Kidney (tissue), 14 donors: ENCODE data around the gene HOXB6. TPM values are rescaled to one million over a fixed set of nuclear protein-coding genes. Genes with fewer than 3 reads are reported as not detected.
A peak's percentile ranks its signal among the peaks of the same experiment; 100 is the strongest.

ENCODE experiments used
- DNase-seq, 5 donors: peaks; one replicate each; pipeline ENCODE4 v3.0.0-alpha.2; 2013 to 2020
- FAIRE-seq: peaks from 2 replicates; lab custom pipeline; 2012; peaks lifted over from hg19 to GRCh38; lab: Jason Lieb, UNC
- H3K27ac ChIP-seq, 2 donors: one replicate each; pipeline ENCODE4 v1.7.0; 2013; ENCODE audit warnings: low read depth in 2 of 2, low read length in 2 of 2, inconsistent platforms in 1 of 2
- H3K27me3 ChIP-seq: one replicate; pipeline ENCODE4 v1.7.1; 2013; ENCODE audit warnings: low read length, inconsistent platforms; ENCODE audit not compliant: control insufficient read depth, insufficient read depth
- H3K36me3 ChIP-seq, 3 donors: one replicate each; pipeline versions ENCODE4 v1.7.0 to v1.7.1; 2013; ENCODE audit warnings: low read length in 3 of 3, control low read depth in 1 of 3, inconsistent platforms in 1 of 3; ENCODE audit not compliant: insufficient read depth in 3 of 3, control insufficient read depth in 2 of 3
- H3K4me1 ChIP-seq, 3 donors: one replicate each; pipeline versions ENCODE4 v1.7.0 to v1.7.1; 2013; ENCODE audit warnings: low read length in 3 of 3, inconsistent platforms in 1 of 3, low read depth in 1 of 3; ENCODE audit not compliant: control insufficient read depth in 2 of 3, insufficient read depth in 2 of 3
- H3K4me3 ChIP-seq, 3 donors: one replicate each; pipeline versions ENCODE4 v1.7.0 to v1.8.1; 2013; ENCODE audit warnings: low read length in 3 of 3, control low read depth in 1 of 3, inconsistent platforms in 1 of 3
- H3K9ac ChIP-seq, 3 donors: one replicate each; pipeline versions ENCODE4 v1.7.0 to v1.7.1; 2013; ENCODE audit warnings: low read length in 3 of 3, control low read depth in 1 of 3, inconsistent platforms in 1 of 3
- H3K9me3 ChIP-seq, 3 donors: one replicate each; pipeline versions ENCODE4 v1.7.0 to v1.7.1; 2013; ENCODE audit warnings: low read length in 3 of 3, control low read depth in 1 of 3, inconsistent platforms in 1 of 3; ENCODE audit not compliant: control insufficient read depth in 2 of 3, insufficient read depth in 1 of 3
- CTCF ChIP-seq: IDR thresholded peaks from 3 replicates; pipeline ENCODE4 v1.5.1; 2012; ENCODE audit warnings: mild to moderate bottlenecking, moderate library complexity, borderline replicate concordance; ENCODE audit not compliant: insufficient read depth; ENCODE audit errors: extremely low read depth
- intact Hi-C: fragments of 100-400 bp; cut with DNase I; formaldehyde crosslinking; loops from one replicate; pipeline ENCODE4 v1.11.1; 2022
- polyA plus RNA-seq: library from polyadenylated mRNA; stranded (reverse); fragments of 350-450 nt; fragmentation: Illumina TruSeq; extraction: RNeasy Lipid Tissue Mini Kit (QIAGEN cat#74804); gene quantifications from one replicate; pipeline ENCODE4 v1.2.3, GENCODE V29; 2014; ENCODE audit warnings: low read depth, low replicate concordance; ENCODE audit not compliant: insufficient read depth
- total RNA-seq: library from RNA; stranded (reverse); fragmentation: NEBNext Ultra II Directional; extraction: Animal tissue kit (Norgen Biotek cat#: 25700); gene quantifications from one replicate; pipeline ENCODE4 v1.2.1, GENCODE V29; 2021
- donor health status: control.
- donor health status: control.
- donor health status: control.
- donor health status: control.
- donor health status: control.
- donor health status: DM: yes; HTN: yes; CAD: no.
- donor health status: Normal renal cell carcinoma (clear cell type).

The HOXB6 gene
- total and polyA plus RNA-seq, 2 donors from 2014 or later: 44.0 to 90.2 TPM

GRCh38 chr17:48618256-48618896 is 13.6 kb upstream of the HOXB6 start:
- intact Hi-C loops: no loop called here
- FAIRE-seq: peak; percentile 97

GRCh38 chr17:48617471-48618255 is 12.9 kb upstream of the HOXB6 start:
- H3K36me3 ChIP-seq: no peaks in the 10 kb centered on the region
- peak overlapping the region; percentile 12 to 95 (median 27) for H3K9ac ChIP-seq
- H3K4me1 ChIP-seq: peaks cover 0 to 9% (median 0%) of the 10 kb centered on the region in 3 donors
- H3K27ac ChIP-seq: peak overlapping the region; percentile 92 to 97
- peak in 3 of 5 donors; percentile 48 to 68 (median 64) for DNase-seq
- no peak for TF ChIP-seq CTCF
- FAIRE-seq: no peak
- no peaks in the 10 kb centered on the region for H3K9me3 ChIP-seq
- peaks cover 31% of the 10 kb centered on the region for H3K27me3 ChIP-seq
- H3K4me3 ChIP-seq: peak overlapping the region; percentile 28 to 85 (median 32)
- intact Hi-C loops: no loop called here

More at GRCh38 chr17:48618256-48618896, 13.6 kb upstream of the HOXB6 start:
- peak overlapping the region; percentile 75 to 89 for H3K27ac ChIP-seq
- H3K27me3 ChIP-seq: peaks cover 38% of the 10 kb centered on the region
- H3K4me3 ChIP-seq: peak overlapping the region; percentile 24 to 85 (median 41)
- H3K36me3 ChIP-seq: no peaks in the 10 kb centered on the region
- peak; percentile 99 for TF ChIP-seq CTCF
- H3K9me3 ChIP-seq: no peaks in the 10 kb centered on the region
- peak overlapping the region; percentile 26 to 95 (median 60) for H3K9ac ChIP-seq
- DNase-seq: peak; percentile 96 to 97 (median 96)
- peaks cover 0 to 11% (median 0%) of the 10 kb centered on the region in 3 donors for H3K4me1 ChIP-seq

- intact Hi-C loops: no loop called here
Observed at GRCh38 chr17:48616717-48617470, 12.1 kb upstream of the HOXB6 start.

More at GRCh38 chr17:48616717-48617470, 12.1 kb upstream of the HOXB6 start:
- FAIRE-seq: no peak
- Histone ChIP-seq H3K9ac (peak overlapping the region; percentile 24 to 95 (median 28)), H3K9me3 (no peaks in the 10 kb centered on the region), H3K4me3 (peak overlapping the region; percentile 11 to 85 (median 26)), H3K4me1 (peaks cover 0 to 6% (median 0%) of the 10 kb centered on the region in 3 donors), H3K27me3 (peaks cover 24% of the 10 kb centered on the region), H3K36me3 (no peaks in the 10 kb centered on the region), H3K27ac (peak overlapping the region; percentile 92 to 97)
- DNase-seq: peak in 3 of 5 donors; percentile 19 to 53 (median 21)
- TF ChIP-seq CTCF: no peak
